DMS 273 (cell line): ENCODE data around the gene NRF1.
A peak's percentile ranks its signal among the peaks of the same experiment; 100 is the strongest.
"Not testable (repeated sequence)": the region's sequence is repeated elsewhere in the genome, so short reads cannot be mapped to it uniquely, and the experiment has no call there.

Experiments used
- DNase-seq: peaks from one replicate; lab custom pipeline; 2025; ENCODE audit not compliant: unreplicated experiment; lab: John Stamatoyannopoulos, UW

Gene NRF1

DNA sequence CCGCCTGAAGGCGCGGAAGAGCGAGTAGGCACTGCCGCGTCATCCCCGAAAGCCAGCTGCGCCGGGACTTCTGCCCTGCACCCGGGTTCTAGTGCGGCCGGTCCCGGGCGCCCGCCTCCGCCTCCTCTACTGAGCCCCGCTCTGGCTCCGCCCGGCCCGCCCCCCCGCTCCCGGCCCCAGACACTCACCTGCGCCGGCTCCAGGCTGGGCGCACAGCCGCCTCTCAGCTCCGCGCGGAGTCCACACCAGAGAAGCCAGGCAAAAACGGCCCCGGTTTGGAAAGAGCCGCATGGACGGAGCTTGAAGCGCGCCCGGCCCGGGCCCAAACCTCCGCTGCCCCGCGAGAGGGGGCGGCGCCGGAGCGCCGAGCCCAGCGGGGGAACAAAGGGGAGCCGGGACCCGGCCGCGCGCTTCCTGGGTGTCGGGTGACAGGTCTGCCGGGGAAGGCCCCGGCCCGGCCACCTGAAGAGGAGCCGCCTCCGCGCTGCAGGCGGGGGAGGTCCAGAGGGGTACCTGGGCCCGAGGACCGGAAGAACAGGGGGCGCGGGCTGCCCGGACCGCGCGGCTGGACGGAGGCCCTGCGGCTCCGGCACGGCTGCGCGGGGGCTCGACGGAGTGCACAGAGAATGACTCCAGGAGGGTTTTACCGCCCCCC is 168.2 kb downstream of the NRF1 start:
- peak; percentile 95 for DNase-seq

GRCh38 chr7:129780257-129780973 is 168.9 kb downstream of the NRF1 start:
- DNase-seq = peak; percentile 97

- DNase-seq = peak; percentile 84
Observed at GRCh38 chr7:129780974-129781927, 169.7 kb downstream of the NRF1 start.

- peak; percentile 82 for DNase-seq
Observed at GRCh38 chr7:129781928-129782817, 170.7 kb downstream of the NRF1 start.

- DNase-seq = no peak
Observed at GRCh38 chr7:129782818-129783583, 171.5 kb downstream of the NRF1 start.

GRCh38 chr7:129783584-129783919 is 172.0 kb downstream of the NRF1 start:
- no peak for DNase-seq

GRCh38 chr7:129784437-129784782 is 172.9 kb downstream of the NRF1 start:
- DNase-seq = no peak

GRCh38 chr7:129784783-129785684 is 173.5 kb downstream of the NRF1 start:
- DNase-seq = no peak

DNA sequence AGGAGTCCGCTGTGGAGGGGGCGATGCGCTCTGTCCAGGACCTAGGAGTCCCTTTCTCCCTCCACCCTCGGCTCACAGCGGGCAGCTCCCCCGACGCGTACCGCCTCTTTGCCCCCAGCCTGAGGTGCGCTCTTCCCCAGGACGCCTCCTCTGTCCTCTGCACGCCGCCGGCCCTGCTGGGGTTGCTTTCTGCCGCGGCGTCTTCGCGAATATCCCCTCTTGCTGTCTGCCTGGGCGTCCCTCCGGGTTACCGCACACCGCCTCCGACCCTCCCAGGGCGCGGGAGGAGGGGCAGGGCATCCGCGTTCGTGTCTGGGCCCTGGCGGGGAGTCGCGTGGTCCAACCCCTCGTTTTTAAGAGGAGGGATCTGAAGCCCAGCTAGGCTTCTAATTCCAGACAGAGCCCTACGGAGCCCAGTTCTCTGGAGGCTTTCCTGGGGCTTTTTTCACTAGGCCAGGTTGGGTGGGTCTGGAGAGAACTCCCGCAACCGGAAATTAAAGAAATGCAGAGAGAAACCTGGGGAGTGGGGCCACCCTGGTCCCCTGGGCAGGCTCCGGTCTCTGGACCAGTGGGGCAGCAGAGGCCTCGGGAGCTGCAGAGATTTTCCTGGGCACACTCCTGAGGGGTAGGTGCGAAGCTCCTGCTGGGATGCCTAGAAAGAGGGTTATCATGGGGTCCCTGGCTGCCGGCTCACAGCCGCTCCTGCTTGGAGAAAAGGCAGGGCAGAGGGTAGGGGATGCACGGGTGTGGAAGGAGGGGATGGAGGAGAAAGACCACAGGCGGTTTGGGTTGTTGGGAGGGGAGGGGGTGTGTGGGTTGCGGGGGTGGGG is 174.4 kb downstream of the NRF1 start:
- DNase-seq = no peak

DNA sequence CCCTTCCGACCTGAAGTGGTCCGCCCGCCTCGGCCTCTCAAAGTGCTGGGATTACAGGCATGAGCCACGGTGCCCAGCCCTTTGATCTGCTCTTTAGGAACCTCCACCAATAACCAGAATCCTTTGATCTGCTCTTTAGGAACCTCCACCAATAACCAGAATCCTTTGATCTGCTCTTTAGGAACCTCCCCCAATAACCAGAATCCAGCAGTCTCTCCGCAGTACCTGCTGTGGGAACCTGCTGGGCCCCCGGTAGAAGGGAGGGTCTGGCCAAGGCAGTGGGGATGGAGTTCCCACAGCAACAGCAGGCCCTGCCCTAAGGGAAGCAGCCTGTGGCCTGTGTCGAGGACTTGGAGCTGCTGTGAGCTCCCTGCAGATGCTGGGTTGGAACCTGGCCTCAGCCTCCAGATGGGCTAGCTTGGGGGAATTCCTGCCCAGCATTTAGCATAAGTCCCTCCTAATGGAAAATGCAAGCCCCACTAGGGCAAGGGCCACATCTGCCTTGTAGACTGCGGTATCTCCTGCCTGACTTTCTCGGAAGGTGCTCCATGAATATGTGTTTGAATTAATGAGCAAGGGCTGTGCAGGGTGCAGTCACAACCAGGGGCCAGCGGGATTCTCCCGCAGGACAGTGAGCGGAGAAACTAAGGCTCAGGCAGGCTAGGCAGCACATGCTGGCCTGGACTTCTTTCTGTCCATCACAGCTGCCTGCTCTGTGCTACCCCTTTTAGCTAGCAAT is 175.5 kb downstream of the NRF1 start:
- peak; percentile 98 for DNase-seq

GRCh38 chr7:129789000-129789399 is 177.5 kb downstream of the NRF1 start:
- peak; percentile 50 for DNase-seq

DNA sequence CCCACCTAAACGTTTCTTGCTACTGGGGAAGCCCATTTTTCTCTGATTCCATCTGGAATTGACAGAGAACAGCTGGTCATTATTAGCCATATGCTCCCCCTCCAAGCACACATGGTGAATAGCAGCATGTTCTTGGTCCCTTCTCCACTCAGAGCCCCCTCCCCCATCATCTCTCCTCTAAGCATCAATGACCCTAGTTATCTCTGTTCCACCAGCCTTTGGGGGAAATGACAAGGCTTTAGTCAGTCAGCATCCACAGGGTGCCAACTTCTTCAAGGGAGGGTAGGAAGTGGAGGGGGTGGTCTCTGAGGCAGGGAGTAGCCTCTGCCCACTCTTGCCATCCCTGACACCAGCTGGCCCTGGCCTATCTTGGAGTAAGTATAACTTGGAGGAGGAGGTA is 178.1 kb downstream of the NRF1 start:
- peak; percentile 90 for DNase-seq

DNA sequence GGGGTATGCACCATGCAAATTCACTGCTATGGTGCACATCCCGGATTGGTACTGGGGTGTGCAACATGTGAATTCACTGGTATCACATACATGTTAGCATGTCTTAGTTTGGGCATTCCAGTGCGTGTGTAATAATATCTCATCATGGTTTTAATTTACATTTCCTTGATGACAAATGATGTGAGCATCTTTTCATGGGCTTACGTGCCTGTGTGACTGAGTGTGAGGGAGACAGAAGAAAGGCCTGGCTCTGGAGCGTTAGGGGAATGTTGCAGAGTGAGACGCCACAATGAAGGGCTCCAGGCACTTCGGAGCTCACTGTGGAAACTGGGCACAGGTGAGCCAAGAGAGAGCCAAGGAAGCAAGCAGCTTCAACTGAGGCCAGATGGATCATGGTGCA is 178.6 kb downstream of the NRF1 start:
- DNase-seq = no peak

- no peak for DNase-seq
Observed at GRCh38 chr7:129792721-129793120, 181.2 kb downstream of the NRF1 start.

- no peak for DNase-seq
Observed at GRCh38 chr7:129793506-129794310, 182.2 kb downstream of the NRF1 start.

DNA sequence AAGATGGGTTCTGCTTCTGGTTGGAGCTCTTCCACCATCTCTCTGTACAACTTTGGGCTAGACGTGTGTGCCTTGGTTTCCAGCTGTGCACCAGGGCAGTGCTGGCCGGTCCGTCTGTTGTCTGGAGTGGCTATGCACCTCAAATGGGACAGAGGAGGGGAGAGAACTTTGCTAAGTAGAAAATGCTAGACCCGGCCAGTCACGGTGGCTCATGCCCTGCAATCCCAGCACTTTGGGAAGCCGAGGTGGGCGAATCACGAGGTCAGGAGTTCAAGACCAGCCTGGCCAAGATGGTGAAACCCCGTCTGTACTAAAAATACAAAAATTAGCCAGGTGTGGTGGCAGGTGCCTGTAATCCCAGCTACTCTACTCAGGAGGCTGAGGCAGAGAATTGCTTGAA is 182.9 kb downstream of the NRF1 start:
- not testable (repeated sequence) for DNase-seq
